GM12878 (cell line): ENCODE measurements around the gene IL17RE. TPM values are rescaled to one million over a fixed set of nuclear protein-coding genes. Genes with fewer than 3 reads are reported as not detected.

ENCODE experiments used
- ATAC-seq: fragments of 200-7000 bp; cut with Tn5 transposase; 3 replicates; pipeline ENCODE4 v1.9.1; 2020; ENCODE audit warnings: mild to moderate bottlenecking, moderate library complexity
- BruUV-seq: library from RNA; stranded (reverse); fragments of 400-500 nt; replicated peaks from 2 replicates; lab custom pipeline; 2021; lab: Mats Ljungman, UMichigan
- CTCF ChIA-PET: fragments of 300-600 bp; sonication (Branson Sonifier 250); formaldehyde crosslinking; extraction: SDS; loops from one replicate; lab custom pipeline; 2021; ENCODE audit warnings: inconsistent platforms; lab: Yijun Ruan, JAX
- POLR2A ChIA-PET: fragments of 350-600 bp; formaldehyde crosslinking; extraction: SDS; loops from one replicate; lab custom pipeline; 2021; ENCODE audit warnings: inconsistent platforms; lab: Charles Lee
- RAD21 ChIA-PET: fragments of 300-600 bp; sonication (Branson Sonifier 250); formaldehyde crosslinking; loops from one replicate; lab custom pipeline; 2023; ENCODE audit warnings: antibody characterized with exemption; ENCODE audit not compliant: unreplicated experiment; lab: Charles Lee
- SMC1A ChIA-PET: fragments of 300-600 bp; sonication (Branson Sonifier 250); formaldehyde crosslinking; loops from one replicate; lab custom pipeline; 2023; ENCODE audit not compliant: unreplicated experiment, uncharacterized antibody; lab: Charles Lee
- DNase-seq: peaks from one replicate; pipeline ENCODE4 v3.0.0-alpha.2; 2011; ENCODE audit warnings: low read depth, low spot score
- FAIRE-seq: peaks from 3 replicates; lab custom pipeline; 2011; peaks lifted over from hg19 to GRCh38; lab: Jason Lieb, UNC
- H2AFZ ChIP-seq: 2 replicates; pipeline ENCODE4 v1.6.0; 2011; ENCODE audit warnings: low read depth, low read length, control low read depth; ENCODE audit not compliant: control insufficient read depth
- H3K27ac ChIP-seq: 2 replicates; pipeline ENCODE4 v1.5.1; 2011; ENCODE audit warnings: control low read depth; ENCODE audit not compliant: control insufficient read depth, insufficient read depth
- H3K27me3 ChIP-seq, 2 experiments: replicated peaks in 1 of 2; 2 replicates each; pipeline versions ENCODE4 v1.6.0 to v1.6.1; 2011; ENCODE audit warnings: low read length in 1 of 2; ENCODE audit not compliant: control insufficient read depth in 2 of 2, insufficient read depth in 2 of 2
- H3K36me3 ChIP-seq, 2 experiments: 2 replicates each; pipeline ENCODE4 v1.5.1; 2011; ENCODE audit warnings: low read length in 1 of 2; ENCODE audit not compliant: control insufficient read depth in 2 of 2, insufficient read depth in 2 of 2
- H3K4me1 ChIP-seq: 2 replicates; pipeline ENCODE4 v1.6.1; 2011; ENCODE audit warnings: mild to moderate bottlenecking, low read length, moderate library complexity, mixed read lengths; ENCODE audit not compliant: control insufficient read depth, insufficient read depth
- H3K4me2 ChIP-seq: 2 replicates; pipeline ENCODE4 v1.6.0; 2011; ENCODE audit warnings: control low read depth; ENCODE audit not compliant: control insufficient read depth, insufficient read depth
- H3K4me3 ChIP-seq: fragments of 200-600 bp; sonication (generic); 2 replicates; pipeline ENCODE4 v1.5.1; 2016
- H3K79me2 ChIP-seq: 2 replicates; pipeline ENCODE4 v1.6.0; 2011; ENCODE audit warnings: low read length; ENCODE audit not compliant: control insufficient read depth, insufficient read depth
- H3K9ac ChIP-seq: 2 replicates; pipeline ENCODE4 v1.8.0; 2011; ENCODE audit warnings: low read length, control low read depth, mixed read lengths; ENCODE audit not compliant: control insufficient read depth, insufficient read depth
- H3K9me3 ChIP-seq: replicated peaks from 3 replicates; pipeline ENCODE4 v1.5.1; 2011; ENCODE audit warnings: mild to moderate bottlenecking, low read length; ENCODE audit not compliant: control insufficient read depth, insufficient read depth
- H4K20me1 ChIP-seq: 2 replicates; pipeline ENCODE4 v1.6.0; 2011; ENCODE audit not compliant: control insufficient read depth, insufficient read depth
- CREB1 ChIP-seq: IDR thresholded peaks from 2 replicates; pipeline ENCODE4 v1.6.1; 2012; ENCODE audit warnings: low read depth, mild to moderate bottlenecking, inconsistent platforms
- FOXM1 ChIP-seq: IDR thresholded peaks from 2 replicates; pipeline ENCODE4 v1.6.1; 2012; ENCODE audit warnings: low read depth, mild to moderate bottlenecking, inconsistent platforms, low read length, moderate library complexity
- GABPA ChIP-seq: IDR thresholded peaks from 2 replicates; pipeline ENCODE4 v1.6.1; 2014; ENCODE audit warnings: antibody characterized with exemption, low read depth, mild to moderate bottlenecking, inconsistent platforms
- IKZF1 ChIP-seq: fragments of 450-650 bp; conservative IDR thresholded peaks from 2 replicates; pipeline ENCODE4 v1.6.1; 2017; ENCODE audit warnings: antibody characterized with exemption, mild to moderate bottlenecking
- SMAD1 ChIP-seq: fragments of 450-650 bp; IDR thresholded peaks from 2 replicates; pipeline ENCODE4 v1.6.1; 2018; ENCODE audit warnings: mild to moderate bottlenecking, low read depth; ENCODE audit not compliant: partially characterized antibody
- STAT1 ChIP-seq: fragments of 450-650 bp; conservative IDR thresholded peaks from 2 replicates; pipeline ENCODE4 v1.6.1; 2014; ENCODE audit warnings: antibody characterized with exemption, mild to moderate bottlenecking
- TCF3 ChIP-seq: IDR thresholded peaks from 2 replicates; pipeline ENCODE4 v1.6.1; 2012; ENCODE audit warnings: low read depth, mild to moderate bottlenecking, low read length, borderline replicate concordance; ENCODE audit not compliant: insufficient read depth
- TCF7 ChIP-seq: IDR thresholded peaks from 2 replicates; pipeline ENCODE4 v1.6.1; 2014; ENCODE audit warnings: antibody characterized with exemption, borderline replicate concordance
- ZNF207 ChIP-seq: fragments of 450-650 bp; IDR thresholded peaks from 2 replicates; pipeline ENCODE4 v1.6.1; 2014; ENCODE audit warnings: antibody characterized with exemption, mild to moderate bottlenecking, borderline replicate concordance
- WGBS: methylation state at CpG from one replicate; pipeline ENCODE4 v1.1.6; 2016; ENCODE audit warnings: low lambda C conversion rate; ENCODE audit not compliant: insufficient replicate concordance, insufficient coverage; ENCODE audit errors: missing lambda C conversion rate; 5-methylcytosine and 5-hydroxymethylcytosine counted together
- in situ Hi-C: fragments of 300-500 bp; cut with MboI; formaldehyde crosslinking; loops from 9 replicates; pipeline ENCODE4 v1.14.3; 2018; ENCODE audit warnings: mixed read lengths
- intact Hi-C: fragments of 100-400 bp; cut with micrococcal nuclease; formaldehyde crosslinking; loops from one replicate; pipeline ENCODE4 v1.14.2; 2022; ENCODE audit not compliant: unreplicated experiment
- polyA plus RNA-seq, 11 experiments: library from polyadenylated mRNA; depleted of rRNA in 4 of 11; unstranded in 6 of 11; stranded (reverse) in 5 of 11; fragments of >200 nt; fragmentation: Nextera tagmentation in 4 of 11; fragmentation: Illumina TruSeq in 1 of 11; extraction: Ambion mirVana in 4 of 11; extraction: Trizol in 1 of 11; gene quantifications; 1 replicate in 1 of 11; 2 replicates in 10 of 11; pipeline versions ENCODE4 v1.2.1 to v1.2.3, GENCODE V29; 2011 to 2016; ENCODE audit warnings: inconsistent platforms in 2 of 11, missing spikeins in 2 of 11, low read depth in 1 of 11
- total RNA-seq, 4 experiments: library from RNA; depleted of rRNA in 3 of 4; stranded (reverse); fragments of >200 nt in 3 of 4; fragmentation: Illumina TruSeq in 1 of 4; extraction: Trizol in 1 of 4; gene quantifications; 2 replicates each; pipeline versions ENCODE4 v1.2.1 to v1.2.3, GENCODE V29; 2013 to 2021
- TF ChIP-seq, protein P1 (sequence below): fragments of 450-650 bp; IDR thresholded peaks from 2 replicates; pipeline ENCODE4 v1.6.1; 2016; ENCODE audit warnings: mild to moderate bottlenecking
- TF ChIP-seq, protein P2 (sequence below): fragments of 450-650 bp; IDR thresholded peaks from 2 replicates; pipeline ENCODE4 v1.6.1; 2016; ENCODE audit warnings: mild to moderate bottlenecking, moderate library complexity, borderline replicate concordance
- TF ChIP-seq, protein P3 (sequence below): fragments of 450-650 bp; IDR thresholded peaks from 2 replicates; pipeline ENCODE4 v1.6.1; 2016; ENCODE audit warnings: mild to moderate bottlenecking

Gene IL17RE
- total and polyA plus RNA-seq, 10 of the 15 experiments (the other 5 are each of a cell fraction or from before 2014, with no cell fraction given) = 0.04 to 0.51 (median 0.12) TPM; not detected in 2

DNA sequence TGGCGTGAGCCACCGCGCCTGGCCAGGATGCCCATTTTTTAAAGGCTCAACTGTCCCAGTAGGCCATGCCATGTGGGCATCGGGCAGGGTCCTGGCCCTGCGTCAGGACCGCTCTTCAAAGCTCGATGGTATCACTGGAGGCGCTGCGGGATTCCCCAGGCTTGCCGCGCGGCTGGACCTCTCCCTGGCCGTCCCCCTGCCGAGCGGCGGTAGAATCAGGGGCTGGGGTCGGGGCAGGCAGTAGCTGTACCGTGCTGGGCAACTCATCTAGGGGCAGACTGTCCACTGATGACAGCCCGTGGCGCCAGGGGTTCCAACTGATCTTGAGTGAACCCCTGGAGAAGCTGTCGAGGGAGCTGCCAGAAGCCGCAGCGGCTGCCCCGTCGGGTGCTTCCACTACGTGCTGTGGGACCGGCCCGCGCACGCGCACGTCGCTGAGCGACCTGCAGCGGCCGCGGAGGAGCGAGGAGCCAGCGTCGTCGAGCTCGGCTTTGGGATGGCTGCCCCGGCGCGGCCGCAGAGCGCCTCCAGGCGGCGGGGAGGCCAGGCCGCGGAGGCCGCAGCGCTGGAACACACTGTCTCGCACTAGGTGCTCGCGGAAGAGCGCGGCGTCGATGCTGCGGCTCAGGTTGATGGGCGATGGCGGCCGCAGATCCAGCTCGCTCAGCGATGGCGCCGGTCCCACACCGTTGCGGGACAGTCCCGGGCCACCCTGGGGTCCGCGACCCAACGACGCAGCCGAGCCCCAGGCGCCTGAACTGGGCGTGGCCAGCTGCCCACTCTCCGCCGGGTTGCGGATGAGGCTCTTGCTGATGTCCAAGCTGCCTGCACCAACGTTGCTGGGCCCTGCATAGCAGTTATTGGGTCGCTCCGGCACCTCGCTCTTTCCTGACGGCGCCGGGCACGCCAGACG lies 43.7 kb downstream of the IL17RE start (continued):
- TF ChIP-seq TCF7 (no peak), IKZF1 (no peak), STAT1 (no peak), FOXM1 (no peak)
- TF ChIP-seq, protein P1, sequence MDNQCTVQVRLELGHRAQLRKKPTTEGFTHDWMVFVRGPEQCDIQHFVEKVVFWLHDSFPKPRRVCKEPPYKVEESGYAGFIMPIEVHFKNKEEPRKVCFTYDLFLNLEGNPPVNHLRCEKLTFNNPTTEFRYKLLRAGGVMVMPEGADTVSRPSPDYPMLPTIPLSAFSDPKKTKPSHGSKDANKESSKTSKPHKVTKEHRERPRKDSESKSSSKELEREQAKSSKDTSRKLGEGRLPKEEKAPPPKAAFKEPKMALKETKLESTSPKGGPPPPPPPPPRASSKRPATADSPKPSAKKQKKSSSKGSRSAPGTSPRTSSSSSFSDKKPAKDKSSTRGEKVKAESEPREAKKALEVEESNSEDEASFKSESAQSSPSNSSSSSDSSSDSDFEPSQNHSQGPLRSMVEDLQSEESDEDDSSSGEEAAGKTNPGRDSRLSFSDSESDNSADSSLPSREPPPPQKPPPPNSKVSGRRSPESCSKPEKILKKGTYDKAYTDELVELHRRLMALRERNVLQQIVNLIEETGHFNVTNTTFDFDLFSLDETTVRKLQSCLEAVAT = no peak

DNA sequence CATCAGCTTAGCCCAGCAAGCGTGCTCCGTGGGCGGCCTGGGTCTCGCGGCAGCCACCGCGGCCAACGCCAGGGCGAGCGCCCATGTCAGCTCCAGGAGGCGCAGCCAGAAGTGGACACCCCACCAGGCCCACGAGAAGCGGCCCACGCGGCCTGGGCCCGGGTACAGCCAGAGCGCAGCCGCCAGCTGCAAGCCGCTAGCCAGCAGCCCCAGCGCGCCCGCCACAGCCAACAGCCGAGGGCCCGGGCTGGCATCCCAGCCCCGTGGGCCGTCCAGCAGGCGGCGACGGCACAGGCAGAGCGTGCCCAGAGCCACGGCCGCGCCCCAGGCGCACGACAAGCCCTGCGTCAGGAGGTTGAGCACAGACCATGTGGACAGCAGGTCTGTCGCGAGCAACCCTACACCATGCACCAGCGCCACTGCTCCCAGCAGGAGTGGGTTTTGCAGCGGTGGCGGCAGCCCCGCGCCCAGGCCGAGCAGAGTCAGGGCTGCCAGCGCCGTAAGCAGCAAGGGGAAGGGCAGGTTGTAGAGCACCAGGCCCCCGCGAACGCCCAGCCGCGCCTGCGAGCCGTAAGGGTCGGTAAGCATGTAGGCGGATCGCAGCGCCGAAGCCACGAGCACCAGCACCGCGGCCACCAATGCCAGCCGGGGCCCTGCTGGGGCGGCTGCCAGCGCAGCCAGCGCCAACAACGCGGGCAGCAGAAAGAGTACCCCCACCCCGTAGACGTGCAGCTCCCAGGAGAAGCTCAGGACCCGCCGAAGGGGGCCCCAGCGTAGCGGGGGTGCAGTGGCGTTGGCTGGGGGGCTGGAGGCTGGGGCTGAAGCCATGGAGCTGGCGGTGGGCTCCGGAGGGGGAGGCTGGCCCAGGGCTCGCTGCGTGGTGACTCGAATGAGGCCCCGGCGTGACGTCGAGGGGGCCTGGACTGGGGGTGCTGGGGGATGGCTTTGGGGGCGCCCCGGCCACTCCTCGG lies 44.7 kb downstream of the IL17RE start:
- no TSS peak for BruUV-seq
- Histone ChIP-seq H3K9ac (no peak overlapping the region), H3K4me3 (no peak overlapping the region), H2AFZ (no peak overlapping the region), H3K4me2 (no peak overlapping the region), H3K79me2 (no peaks in the 10 kb centered on the region), H4K20me1 (no peaks in the 10 kb centered on the region), H3K27me3 (no peaks in the 10 kb centered on the region), H3K9me3 (no peaks in the 10 kb centered on the region), H3K27ac (no peak overlapping the region), H3K36me3 (peaks cover 0 to 6% of the 10 kb centered on the region in 2 experiments; a peak in 2 of 4 replicates), H3K4me1 (peaks cover 3% of the 10 kb centered on the region; the same call in 1 of the 2 replicates)
- FAIRE-seq (no peak), ATAC-seq (no peak), DNase-seq (no peak)
- SMC1A ChIA-PET = no interaction called here
- POLR2A ChIA-PET = no interaction called here
- RAD21 ChIA-PET = no interaction called here
- TF ChIP-seq, protein P2, sequence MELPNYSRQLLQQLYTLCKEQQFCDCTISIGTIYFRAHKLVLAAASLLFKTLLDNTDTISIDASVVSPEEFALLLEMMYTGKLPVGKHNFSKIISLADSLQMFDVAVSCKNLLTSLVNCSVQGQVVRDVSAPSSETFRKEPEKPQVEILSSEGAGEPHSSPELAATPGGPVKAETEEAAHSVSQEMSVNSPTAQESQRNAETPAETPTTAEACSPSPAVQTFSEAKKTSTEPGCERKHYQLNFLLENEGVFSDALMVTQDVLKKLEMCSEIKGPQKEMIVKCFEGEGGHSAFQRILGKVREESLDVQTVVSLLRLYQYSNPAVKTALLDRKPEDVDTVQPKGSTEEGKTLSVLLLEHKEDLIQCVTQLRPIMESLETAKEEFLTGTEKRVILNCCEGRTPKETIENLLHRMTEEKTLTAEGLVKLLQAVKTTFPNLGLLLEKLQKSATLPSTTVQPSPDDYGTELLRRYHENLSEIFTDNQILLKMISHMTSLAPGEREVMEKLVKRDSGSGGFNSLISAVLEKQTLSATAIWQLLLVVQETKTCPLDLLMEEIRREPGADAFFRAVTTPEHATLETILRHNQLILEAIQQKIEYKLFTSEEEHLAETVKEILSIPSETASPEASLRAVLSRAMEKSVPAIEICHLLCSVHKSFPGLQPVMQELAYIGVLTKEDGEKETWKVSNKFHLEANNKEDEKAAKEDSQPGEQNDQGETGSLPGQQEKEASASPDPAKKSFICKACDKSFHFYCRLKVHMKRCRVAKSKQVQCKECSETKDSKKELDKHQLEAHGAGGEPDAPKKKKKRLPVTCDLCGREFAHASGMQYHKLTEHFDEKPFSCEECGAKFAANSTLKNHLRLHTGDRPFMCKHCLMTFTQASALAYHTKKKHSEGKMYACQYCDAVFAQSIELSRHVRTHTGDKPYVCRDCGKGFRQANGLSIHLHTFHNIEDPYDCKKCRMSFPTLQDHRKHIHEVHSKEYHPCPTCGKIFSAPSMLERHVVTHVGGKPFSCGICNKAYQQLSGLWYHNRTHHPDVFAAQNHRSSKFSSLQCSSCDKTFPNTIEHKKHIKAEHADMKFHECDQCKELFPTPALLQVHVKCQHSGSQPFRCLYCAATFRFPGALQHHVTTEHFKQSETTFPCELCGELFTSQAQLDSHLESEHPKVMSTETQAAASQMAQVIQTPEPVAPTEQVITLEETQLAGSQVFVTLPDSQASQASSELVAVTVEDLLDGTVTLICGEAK = no peak
- TF ChIP-seq, protein P3, sequence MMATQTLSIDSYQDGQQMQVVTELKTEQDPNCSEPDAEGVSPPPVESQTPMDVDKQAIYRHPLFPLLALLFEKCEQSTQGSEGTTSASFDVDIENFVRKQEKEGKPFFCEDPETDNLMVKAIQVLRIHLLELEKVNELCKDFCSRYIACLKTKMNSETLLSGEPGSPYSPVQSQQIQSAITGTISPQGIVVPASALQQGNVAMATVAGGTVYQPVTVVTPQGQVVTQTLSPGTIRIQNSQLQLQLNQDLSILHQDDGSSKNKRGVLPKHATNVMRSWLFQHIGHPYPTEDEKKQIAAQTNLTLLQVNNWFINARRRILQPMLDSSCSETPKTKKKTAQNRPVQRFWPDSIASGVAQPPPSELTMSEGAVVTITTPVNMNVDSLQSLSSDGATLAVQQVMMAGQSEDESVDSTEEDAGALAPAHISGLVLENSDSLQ = no peak
- TF ChIP-seq CREB1 (no peak), SMAD1 (no peak), TCF3 (no peak), GABPA (no peak), ZNF207 (no peak)
- WGBS = 97% methylated on average over 67 of the region's 86 CpGs
- in situ Hi-C loops = no loop called here
- CTCF ChIA-PET = no interaction called here
- intact Hi-C loops = no loop called here
